ENCODE results near the gene CHMP2B.

GRCh38 chr3:87207460-87207859 lies 19.6 kb upstream of the CHMP2B start:
- TF ChIP-seq CTCF (conservative IDR thresholded peaks at IDR 0.05; ENCODE audit: low read length) (no peak), EZH2phosphoT487 (IDR thresholded peaks at IDR 0.05; ENCODE audit: borderline replicate concordance, low read depth, low read length) (no peak)
